Kidney (tissue), 14 donors: ENCODE results near the gene RBP5. TPM values are rescaled to one million over a fixed set of nuclear protein-coding genes. Genes with fewer than 3 reads are reported as not detected.

Experiments used
- DNase-seq, 5 donors: peaks; one replicate each; pipeline ENCODE4 v3.0.0-alpha.2; 2013 to 2020
- FAIRE-seq: peaks from 2 replicates; lab custom pipeline; 2012; peaks lifted over from hg19 to GRCh38; lab: Jason Lieb, UNC
- H3K27ac ChIP-seq, 2 donors: one replicate each; pipeline ENCODE4 v1.7.0; 2013; ENCODE audit warnings: low read depth in 2 of 2, low read length in 2 of 2, inconsistent platforms in 1 of 2
- H3K27me3 ChIP-seq: one replicate; pipeline ENCODE4 v1.7.1; 2013; ENCODE audit warnings: low read length, inconsistent platforms; ENCODE audit not compliant: control insufficient read depth, insufficient read depth
- H3K36me3 ChIP-seq, 3 donors: one replicate each; pipeline versions ENCODE4 v1.7.0 to v1.7.1; 2013; ENCODE audit warnings: low read length in 3 of 3, control low read depth in 1 of 3, inconsistent platforms in 1 of 3; ENCODE audit not compliant: insufficient read depth in 3 of 3, control insufficient read depth in 2 of 3
- H3K4me1 ChIP-seq, 3 donors: one replicate each; pipeline versions ENCODE4 v1.7.0 to v1.7.1; 2013; ENCODE audit warnings: low read length in 3 of 3, inconsistent platforms in 1 of 3, low read depth in 1 of 3; ENCODE audit not compliant: control insufficient read depth in 2 of 3, insufficient read depth in 2 of 3
- H3K4me3 ChIP-seq, 3 donors: one replicate each; pipeline versions ENCODE4 v1.7.0 to v1.8.1; 2013; ENCODE audit warnings: low read length in 3 of 3, control low read depth in 1 of 3, inconsistent platforms in 1 of 3
- H3K9ac ChIP-seq, 3 donors: one replicate each; pipeline versions ENCODE4 v1.7.0 to v1.7.1; 2013; ENCODE audit warnings: low read length in 3 of 3, control low read depth in 1 of 3, inconsistent platforms in 1 of 3
- H3K9me3 ChIP-seq, 3 donors: one replicate each; pipeline versions ENCODE4 v1.7.0 to v1.7.1; 2013; ENCODE audit warnings: low read length in 3 of 3, control low read depth in 1 of 3, inconsistent platforms in 1 of 3; ENCODE audit not compliant: control insufficient read depth in 2 of 3, insufficient read depth in 1 of 3
- CTCF ChIP-seq: IDR thresholded peaks from 3 replicates; pipeline ENCODE4 v1.5.1; 2012; ENCODE audit warnings: mild to moderate bottlenecking, moderate library complexity, borderline replicate concordance; ENCODE audit not compliant: insufficient read depth; ENCODE audit errors: extremely low read depth
- intact Hi-C: fragments of 100-400 bp; cut with DNase I; formaldehyde crosslinking; loops from one replicate; pipeline ENCODE4 v1.11.1; 2022
- polyA plus RNA-seq: library from polyadenylated mRNA; stranded (reverse); fragments of 350-450 nt; fragmentation: Illumina TruSeq; extraction: RNeasy Lipid Tissue Mini Kit (QIAGEN cat#74804); gene quantifications from one replicate; pipeline ENCODE4 v1.2.3, GENCODE V29; 2014; ENCODE audit warnings: low read depth, low replicate concordance; ENCODE audit not compliant: insufficient read depth
- total RNA-seq: library from RNA; stranded (reverse); fragmentation: NEBNext Ultra II Directional; extraction: Animal tissue kit (Norgen Biotek cat#: 25700); gene quantifications from one replicate; pipeline ENCODE4 v1.2.1, GENCODE V29; 2021
- donor health status: control.
- donor health status: control.
- donor health status: control.
- donor health status: control.
- donor health status: control.
- donor health status: DM: yes; HTN: yes; CAD: no.
- donor health status: Normal renal cell carcinoma (clear cell type).

The RBP5 gene
- total and polyA plus RNA-seq, 2 donors from 2014 or later, result 74.6 to 609 TPM

- DNase-seq (no peak), FAIRE-seq (no peak)
- no peak for TF ChIP-seq CTCF
- Histone ChIP-seq H3K36me3 (no peaks in the 10 kb centered on the region), H3K4me1 (no peaks in the 10 kb centered on the region), H3K27me3 (no peaks in the 10 kb centered on the region), H3K9ac (no peak overlapping the region), H3K27ac (no peak overlapping the region), H3K9me3 (no peaks in the 10 kb centered on the region), H3K4me3 (no peak overlapping the region)
- intact Hi-C loops, result loop anchor here (10.0 kb wide), 1 partner anchor 155 kb away; the partner anchor contains the start of genes C12orf57 and RNU7-1
Measured at GRCh38 chr12:7099290-7099996, 29.2 kb downstream of the RBP5 start.

- H3K27ac ChIP-seq, result no peak overlapping the region
- H3K9me3 ChIP-seq, result no peaks in the 10 kb centered on the region
- peaks cover 0 to 5% (median 0%) of the 10 kb centered on the region in 3 donors for H3K4me1 ChIP-seq
- H3K27me3 ChIP-seq, result no peaks in the 10 kb centered on the region
- no peak overlapping the region for H3K4me3 ChIP-seq
- no peak for TF ChIP-seq CTCF
- H3K9ac ChIP-seq, result no peak overlapping the region
- no peaks in the 10 kb centered on the region for H3K36me3 ChIP-seq
- FAIRE-seq (no peak), DNase-seq (peak in 4 of 5 donors; percentile 45 to 61 (median 52))
- intact Hi-C loops, result loop anchor here (10.0 kb wide), 1 partner anchor 152 kb away; the partner anchor contains the start of genes C12orf57 and RNU7-1
Measured at GRCh38 chr12:7096979-7097378, 31.7 kb downstream of the RBP5 start.

- H3K9ac ChIP-seq, result no peak overlapping the region
- peaks cover 0 to 11% (median 0%) of the 10 kb centered on the region in 3 donors for H3K4me1 ChIP-seq
- no peak for TF ChIP-seq CTCF
- H3K4me3 ChIP-seq, result no peak overlapping the region
- peak in 1 of 5 donors; percentile 45 for DNase-seq
- intact Hi-C loops, result loop anchor here (10.0 kb wide), 1 partner anchor 151 kb away; the partner anchor contains the start of genes C12orf57 and RNU7-1
- H3K27me3 ChIP-seq, result no peaks in the 10 kb centered on the region
- no peaks in the 10 kb centered on the region for H3K9me3 ChIP-seq
- no peak overlapping the region for H3K27ac ChIP-seq
- FAIRE-seq, result no peak
- H3K36me3 ChIP-seq, result no peaks in the 10 kb centered on the region
Measured at GRCh38 chr12:7096006-7096932, 32.4 kb downstream of the RBP5 start.
